BLaER1 (cell line): ENCODE data around the gene KCTD15.

Experiments
- H3K27ac ChIP-seq: shearing (Covaris generic); formaldehyde crosslinking; 2 replicates; pipeline ENCODE4 v1.8.1; 2022
- H3K27me3 ChIP-seq: shearing (Covaris generic); formaldehyde crosslinking; 2 replicates; pipeline ENCODE4 v1.8.1; 2022
- H3K36me3 ChIP-seq: shearing (Covaris generic); formaldehyde crosslinking; 2 replicates; pipeline ENCODE4 v1.8.1; 2022
- H3K4me1 ChIP-seq: shearing (Covaris generic); formaldehyde crosslinking; 2 replicates; pipeline ENCODE4 v1.8.1; 2022
- H3K4me2 ChIP-seq: shearing (Covaris generic); formaldehyde crosslinking; 2 replicates; pipeline ENCODE4 v1.8.1; 2022
- H3K4me3 ChIP-seq: shearing (Covaris generic); formaldehyde crosslinking; 2 replicates; pipeline ENCODE4 v1.8.1; 2022
- H3K9ac ChIP-seq: shearing (Covaris generic); formaldehyde crosslinking; 2 replicates; pipeline ENCODE4 v1.8.1; 2022
- H3K9me3 ChIP-seq: shearing (Covaris generic); formaldehyde crosslinking; 2 replicates; pipeline ENCODE4 v1.8.1; 2022
- H4K20me1 ChIP-seq: shearing (Covaris generic); formaldehyde crosslinking; 2 replicates; pipeline ENCODE4 v1.8.1; 2022
- Cebpa-rat ChIP-seq: shearing (Covaris generic); IDR thresholded peaks from 2 replicates; pipeline ENCODE4 v1.8.1; 2022

The KCTD15 gene

GRCh38 chr19:33803383-33803782, 6.7 kb downstream of the KCTD15 start:
- H3K4me3 ChIP-seq, result no peak overlapping the region
- peaks cover 87% of the 10 kb centered on the region for H3K36me3 ChIP-seq
- no peak for TF ChIP-seq Cebpa-rat
- 0 out of 2 replicates have a peak overlapping the region, but pooled peaks have one; percentile 1 for H3K9ac ChIP-seq
- H3K27ac ChIP-seq, result no peak overlapping the region
- no peaks in the 10 kb centered on the region for H3K9me3 ChIP-seq
- H3K27me3 ChIP-seq, result no peaks in the 10 kb centered on the region
- H3K4me1 ChIP-seq, result peaks cover 56% of the 10 kb centered on the region
- H3K4me2 ChIP-seq, result no peak overlapping the region
- H4K20me1 ChIP-seq, result peaks cover 85% of the 10 kb centered on the region

- no peak overlapping the region for H3K4me2 ChIP-seq
- peaks cover 79% of the 10 kb centered on the region for H4K20me1 ChIP-seq
- TF ChIP-seq Cebpa-rat, result no peak
- H3K36me3 ChIP-seq, result peaks cover 94% of the 10 kb centered on the region
- H3K4me3 ChIP-seq, result no peak overlapping the region
- peaks cover 48% of the 10 kb centered on the region for H3K4me1 ChIP-seq
- H3K27me3 ChIP-seq, result no peaks in the 10 kb centered on the region
- H3K9ac ChIP-seq, result no peak overlapping the region
- no peak overlapping the region for H3K27ac ChIP-seq
- no peaks in the 10 kb centered on the region for H3K9me3 ChIP-seq
Measured at GRCh38 chr19:33804021-33804799, 7.5 kb downstream of the KCTD15 start.

DNA sequence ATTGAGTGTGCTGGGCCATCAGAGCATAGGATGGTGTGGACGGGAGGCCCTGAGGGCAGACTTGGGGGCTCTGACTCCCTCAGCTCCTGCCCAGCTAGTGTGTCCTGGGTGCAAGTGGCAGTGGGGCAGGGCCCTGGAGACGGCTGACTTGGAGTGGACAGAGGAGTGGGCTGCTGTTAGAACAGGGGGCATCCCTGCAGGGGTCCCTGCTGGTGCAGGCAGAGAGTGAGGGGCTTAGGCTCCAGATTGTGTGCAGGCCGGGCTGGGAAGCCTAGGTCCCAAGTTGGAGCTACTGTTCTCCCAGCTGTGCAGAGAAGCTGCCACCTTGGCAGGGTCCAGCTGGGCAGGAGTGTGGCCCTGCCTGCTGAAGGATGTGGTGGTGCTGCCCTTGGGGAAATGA, 8.6 kb downstream of the KCTD15 start:
- H3K4me3 ChIP-seq, result no peak overlapping the region
- H3K4me2 ChIP-seq, result no peak overlapping the region
- peaks cover 37% of the 10 kb centered on the region for H3K4me1 ChIP-seq
- no peak overlapping the region for H3K27ac ChIP-seq
- H3K9ac ChIP-seq, result no peak overlapping the region
- no peaks in the 10 kb centered on the region for H3K9me3 ChIP-seq
- peaks cover 79% of the 10 kb centered on the region for H4K20me1 ChIP-seq
- no peak for TF ChIP-seq Cebpa-rat
- peaks cover 99% of the 10 kb centered on the region for H3K36me3 ChIP-seq
- H3K27me3 ChIP-seq, result no peaks in the 10 kb centered on the region

- H3K9ac ChIP-seq, result no peak overlapping the region
- H3K4me1 ChIP-seq, result peaks cover 32% of the 10 kb centered on the region
- no peak overlapping the region for H3K4me3 ChIP-seq
- no peaks in the 10 kb centered on the region for H3K9me3 ChIP-seq
- H3K4me2 ChIP-seq, result no peak overlapping the region
- no peak for TF ChIP-seq Cebpa-rat
- H4K20me1 ChIP-seq, result peaks cover 79% of the 10 kb centered on the region
- no peaks in the 10 kb centered on the region for H3K27me3 ChIP-seq
- peaks cover 99% of the 10 kb centered on the region for H3K36me3 ChIP-seq
- no peak overlapping the region for H3K27ac ChIP-seq
Measured at GRCh38 chr19:33805840-33806433, 9.3 kb downstream of the KCTD15 start.

- no peaks in the 10 kb centered on the region for H3K9me3 ChIP-seq
- peaks cover 74% of the 10 kb centered on the region for H4K20me1 ChIP-seq
- H3K4me2 ChIP-seq, result no peak overlapping the region
- H3K9ac ChIP-seq, result no peak overlapping the region
- TF ChIP-seq Cebpa-rat, result no peak
- H3K4me1 ChIP-seq, result peaks cover 26% of the 10 kb centered on the region
- no peaks in the 10 kb centered on the region for H3K27me3 ChIP-seq
- H3K27ac ChIP-seq, result no peak overlapping the region
- H3K36me3 ChIP-seq, result peaks cover 98% of the 10 kb centered on the region
- no peak overlapping the region for H3K4me3 ChIP-seq
Measured at GRCh38 chr19:33806434-33806881, 9.8 kb downstream of the KCTD15 start.

GRCh38 chr19:33808399-33808798, 11.7 kb downstream of the KCTD15 start:
- Histone ChIP-seq H3K36me3 (peaks cover 98% of the 10 kb centered on the region), H3K4me2 (no peak overlapping the region), H3K4me1 (peaks cover 13% of the 10 kb centered on the region; the same call in 1 of the 2 replicates), H3K27me3 (no peaks in the 10 kb centered on the region), H4K20me1 (peaks cover 60% of the 10 kb centered on the region), H3K9ac (no peak overlapping the region), H3K9me3 (no peaks in the 10 kb centered on the region), H3K27ac (no peak overlapping the region), H3K4me3 (no peak overlapping the region)
- no peak for TF ChIP-seq Cebpa-rat

DNA sequence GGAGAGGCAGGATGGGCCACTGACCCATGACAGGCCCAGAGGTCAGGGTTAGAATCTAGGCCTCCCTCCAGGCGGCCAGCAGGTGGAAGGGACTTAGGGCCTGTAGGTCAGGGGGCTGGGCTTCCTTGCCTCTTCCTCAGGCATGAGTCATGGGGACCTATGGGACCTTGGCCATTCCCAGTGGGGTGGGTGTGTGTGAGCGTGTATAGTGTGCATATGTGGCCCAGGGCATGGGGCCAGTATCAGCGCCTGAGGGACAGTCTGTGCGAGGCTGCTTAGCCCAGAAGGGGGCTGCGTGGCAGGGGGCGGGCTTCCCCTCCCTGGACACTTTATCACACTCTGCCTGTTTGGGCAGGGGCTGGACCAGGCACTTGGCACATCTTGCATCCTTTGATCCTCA, 13.3 kb downstream of the KCTD15 start:
- Histone ChIP-seq H3K27me3 (no peaks in the 10 kb centered on the region), H4K20me1 (peaks cover 51% of the 10 kb centered on the region), H3K4me1 (peaks cover 17% of the 10 kb centered on the region; the same call in 1 of the 2 replicates), H3K36me3 (peaks cover 97% of the 10 kb centered on the region), H3K4me2 (no peak overlapping the region), H3K9ac (no peak overlapping the region), H3K27ac (no peak overlapping the region), H3K9me3 (no peaks in the 10 kb centered on the region), H3K4me3 (no peak overlapping the region)
- no peak for TF ChIP-seq Cebpa-rat

DNA sequence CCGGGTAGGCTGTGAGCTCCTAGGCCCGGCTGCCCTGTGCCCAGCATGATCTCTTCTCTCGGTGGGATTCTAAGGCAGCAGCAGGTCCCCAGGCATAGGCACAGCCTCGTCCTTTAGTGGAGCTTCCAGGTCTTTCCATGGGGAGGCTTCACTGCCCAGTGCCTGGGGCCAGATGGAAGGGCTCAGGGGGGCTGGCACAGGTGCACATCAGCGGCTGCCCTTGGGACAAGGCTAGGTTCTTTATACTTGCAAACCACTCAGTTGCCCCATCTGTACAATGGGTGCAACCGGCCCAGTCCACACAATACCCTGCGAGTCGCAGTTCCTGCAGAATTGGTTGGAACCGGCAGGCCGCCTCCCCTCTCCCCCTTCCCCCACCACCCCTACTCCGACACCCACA, 14.2 kb downstream of the KCTD15 start:
- Histone ChIP-seq H3K9ac (no peak overlapping the region), H3K36me3 (peaks cover 88% of the 10 kb centered on the region), H3K4me1 (peaks cover 23% of the 10 kb centered on the region), H3K4me2 (no peak overlapping the region), H3K4me3 (no peak overlapping the region), H3K27ac (no peak overlapping the region), H4K20me1 (peaks cover 42% of the 10 kb centered on the region), H3K27me3 (no peaks in the 10 kb centered on the region), H3K9me3 (no peaks in the 10 kb centered on the region)
- TF ChIP-seq Cebpa-rat, result no peak

DNA sequence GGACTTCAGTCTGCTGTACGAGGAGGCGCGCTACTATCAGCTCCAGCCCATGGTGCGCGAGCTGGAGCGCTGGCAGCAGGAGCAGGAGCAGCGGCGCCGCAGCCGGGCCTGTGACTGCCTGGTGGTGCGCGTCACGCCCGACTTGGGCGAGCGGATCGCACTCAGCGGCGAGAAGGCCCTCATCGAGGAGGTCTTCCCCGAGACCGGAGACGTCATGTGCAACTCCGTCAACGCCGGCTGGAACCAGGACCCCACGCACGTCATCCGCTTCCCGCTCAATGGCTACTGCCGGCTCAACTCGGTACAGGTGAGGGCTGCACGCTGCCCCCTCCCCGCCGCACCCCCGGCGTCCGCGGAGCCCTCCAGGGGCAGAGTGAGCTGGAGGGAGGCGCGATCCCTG, 14.6 kb downstream of the KCTD15 start:
- TF ChIP-seq Cebpa-rat, result no peak
- Histone ChIP-seq H3K4me3 (no peak overlapping the region), H3K27me3 (no peaks in the 10 kb centered on the region), H3K9me3 (no peaks in the 10 kb centered on the region), H3K27ac (no peak overlapping the region), H4K20me1 (peaks cover 38% of the 10 kb centered on the region), H3K36me3 (peaks cover 84% of the 10 kb centered on the region), H3K9ac (no peak overlapping the region), H3K4me1 (peaks cover 27% of the 10 kb centered on the region), H3K4me2 (no peak overlapping the region)

- Histone ChIP-seq H3K36me3 (peaks cover 78% of the 10 kb centered on the region), H3K27ac (no peak overlapping the region), H3K9me3 (no peaks in the 10 kb centered on the region), H3K27me3 (no peaks in the 10 kb centered on the region), H3K4me2 (no peak overlapping the region), H3K9ac (no peak overlapping the region), H4K20me1 (peaks cover 32% of the 10 kb centered on the region), H3K4me1 (peaks cover 33% of the 10 kb centered on the region), H3K4me3 (no peak overlapping the region)
- no peak for TF ChIP-seq Cebpa-rat
Measured at GRCh38 chr19:33811736-33812387, 15.2 kb downstream of the KCTD15 start.
